ENCODE measurements around the gene SNX5.

SNX5 gene

GRCh38 chr20:17936286-17936760 lies 32.3 kb downstream of the SNX5 start:
- TF ChIP-seq Cebpa-rat (IDR thresholded peaks at IDR 0.05), result no peak
- Histone ChIP-seq H3K36me3 (peaks cover 11 to 17% (median 12%) of the 10 kb centered on the region in 11 experiments; a peak in 21 of 22 replicates), H3K4me2 (peak overlapping the region in 8 of 11 experiments; percentile 8 to 37 (median 18); a peak in 10 of 22 replicates), H3K27me3 (no peaks in the 10 kb centered on the region), H3K9me3 (replicated peaks in 1 of 11) (peaks cover 0 to 13% (median 3%) of the 10 kb centered on the region in 11 experiments; a peak in 10 of 22 replicates), H4K20me1 (peaks cover 0 to 61% (median 39%) of the 10 kb centered on the region in 11 experiments; a peak in 21 of 22 replicates), H3K4me1 (peaks cover 61 to 90% (median 81%) of the 10 kb centered on the region in 10 experiments), H3K4me3 (no peak overlapping the region), H3K27ac (no peak overlapping the region), H3K9ac (no peak overlapping the region)

DNA sequence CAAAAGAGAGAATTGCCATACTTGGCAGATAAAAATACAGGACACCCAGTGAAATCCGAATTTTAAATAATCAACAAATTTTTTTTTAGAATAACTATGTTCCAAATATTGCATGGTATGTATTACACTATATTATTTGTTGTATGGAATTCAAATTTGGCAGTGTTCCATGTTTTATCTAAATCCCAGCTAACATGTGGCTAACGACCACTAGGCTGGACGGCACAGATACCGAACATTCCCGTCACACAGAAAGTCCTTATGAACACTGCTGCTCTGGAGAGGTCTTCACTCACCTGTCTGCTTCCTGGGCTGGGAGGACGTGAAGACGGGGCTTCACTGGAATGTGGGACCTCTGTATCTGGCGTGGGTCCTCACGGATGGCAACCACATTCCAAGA lies 32.8 kb downstream of the SNX5 start:
- H3K9me3 ChIP-seq (replicated peaks in 1 of 11), result peaks cover 0 to 16% (median 4%) of the 10 kb centered on the region in 11 experiments; a peak in 10 of 22 replicates
- no peak overlapping the region for H3K27ac ChIP-seq
- H3K9ac ChIP-seq, result no peak overlapping the region
- H3K4me3 ChIP-seq, result no peak overlapping the region
- H3K27me3 ChIP-seq, result no peaks in the 10 kb centered on the region
- peaks cover 0 to 55% (median 33%) of the 10 kb centered on the region in 11 experiments; a peak in 20 of 22 replicates for H4K20me1 ChIP-seq
- H3K4me1 ChIP-seq, result peaks cover 56 to 84% (median 76%) of the 10 kb centered on the region in 10 experiments
- peaks cover 6 to 12% (median 7%) of the 10 kb centered on the region in 11 experiments; a peak in 19 of 22 replicates for H3K36me3 ChIP-seq
- peak overlapping the region in 8 of 11 experiments; percentile 8 to 44 (median 36); a peak in 12 of 22 replicates for H3K4me2 ChIP-seq
- no peak for TF ChIP-seq Cebpa-rat (IDR thresholded peaks at IDR 0.05)

DNA sequence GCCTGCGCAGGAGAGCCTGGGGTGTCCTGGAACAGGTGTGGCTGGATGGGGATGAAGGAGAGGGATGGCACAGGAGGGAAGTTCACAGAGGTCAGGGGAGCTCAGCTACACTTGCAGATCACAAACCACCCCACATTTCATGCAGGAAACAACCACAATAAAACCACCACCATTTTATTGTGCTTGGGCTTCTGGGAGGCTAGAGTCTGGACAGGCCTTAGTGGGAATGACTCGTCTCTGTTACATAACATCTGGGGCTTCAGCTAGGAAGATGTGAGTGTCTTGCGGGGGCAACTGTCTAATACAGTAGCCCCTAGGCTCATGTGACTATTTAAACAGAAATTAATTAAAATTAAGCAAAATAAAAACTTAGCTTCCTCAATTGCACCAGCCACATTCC lies 33.4 kb downstream of the SNX5 start:
- peaks cover 0 to 6% (median 1%) of the 10 kb centered on the region in 11 experiments; a peak in 9 of 22 replicates for H3K36me3 ChIP-seq
- no peak for TF ChIP-seq Cebpa-rat (IDR thresholded peaks at IDR 0.05)
- H3K4me2 ChIP-seq, result peak overlapping the region in 10 of 11 experiments; percentile 8 to 44 (median 36); a peak in 18 of 22 replicates
- H4K20me1 ChIP-seq, result peaks cover 0 to 49% (median 27%) of the 10 kb centered on the region in 11 experiments; a peak in 19 of 22 replicates
- no peak overlapping the region for H3K4me3 ChIP-seq
- no peak overlapping the region for H3K27ac ChIP-seq
- H3K9me3 ChIP-seq (replicated peaks in 1 of 11), result peaks cover 0 to 16% (median 4%) of the 10 kb centered on the region in 11 experiments; a peak in 10 of 22 replicates
- H3K9ac ChIP-seq, result no peak overlapping the region
- H3K27me3 ChIP-seq, result no peaks in the 10 kb centered on the region
- H3K4me1 ChIP-seq, result peaks cover 50 to 79% (median 70%) of the 10 kb centered on the region in 10 experiments

GRCh38 chr20:17934141-17934862 lies 34.3 kb downstream of the SNX5 start:
- Histone ChIP-seq H3K4me3 (no peak overlapping the region), H3K9ac (peak overlapping the region in 5 of 11 experiments; percentile 8 to 19 (median 9); a peak in 5 of 22 replicates), H4K20me1 (peaks cover 0 to 44% (median 20%) of the 10 kb centered on the region in 11 experiments; a peak in 14 of 22 replicates), H3K36me3 (no peaks in the 10 kb centered on the region), H3K27ac (peak overlapping the region in 6 of 11 experiments; percentile 4 to 55 (median 16); a peak in 6 of 22 replicates), H3K9me3 (replicated peaks in 1 of 11) (peaks cover 0 to 16% (median 4%) of the 10 kb centered on the region in 11 experiments; a peak in 10 of 22 replicates), H3K4me2 (peak overlapping the region; percentile 18 to 64 (median 49); a peak in 19 of 22 replicates), H3K4me1 (peaks cover 45 to 77% (median 68%) of the 10 kb centered on the region in 10 experiments), H3K27me3 (no peaks in the 10 kb centered on the region)
- no peak for TF ChIP-seq Cebpa-rat (IDR thresholded peaks at IDR 0.05)

DNA sequence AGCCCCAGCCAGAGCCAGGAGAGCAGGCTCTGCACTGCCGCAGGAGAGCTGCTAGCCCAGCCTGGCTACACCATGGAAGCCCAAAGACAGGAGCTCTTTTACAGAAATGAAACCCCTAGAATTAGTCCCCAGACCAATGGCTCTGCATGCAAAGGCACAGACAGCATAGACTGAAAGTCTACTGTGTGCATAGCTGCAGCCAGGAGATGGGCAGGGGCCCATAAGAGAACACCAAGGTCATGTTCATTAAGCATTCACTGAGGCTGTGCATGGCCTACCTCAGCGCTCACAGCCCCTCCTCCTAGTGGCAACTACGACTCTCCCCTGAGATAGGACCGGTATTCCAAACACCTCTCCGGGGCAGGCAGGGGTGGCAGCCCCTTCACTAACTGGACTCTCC lies 34.9 kb downstream of the SNX5 start:
- no peak for TF ChIP-seq Cebpa-rat (IDR thresholded peaks at IDR 0.05)
- Histone ChIP-seq H3K27me3 (peaks cover 0 to 5% (median 0%) of the 10 kb centered on the region in 11 experiments; a peak in 3 of 22 replicates), H3K9ac (peak overlapping the region in 1 of 11 experiments; percentile 9; a peak in 1 of 22 replicates), H3K27ac (peak overlapping the region in 3 of 11 experiments; percentile 3 to 55 (median 4); a peak in 2 of 22 replicates), H3K4me3 (no peak overlapping the region), H3K36me3 (no peaks in the 10 kb centered on the region), H3K9me3 (replicated peaks in 1 of 11) (peaks cover 0 to 16% (median 4%) of the 10 kb centered on the region in 11 experiments; a peak in 10 of 22 replicates), H4K20me1 (peaks cover 0 to 43% (median 17%) of the 10 kb centered on the region in 11 experiments; a peak in 14 of 22 replicates), H3K4me2 (peak overlapping the region; percentile 18 to 64 (median 49); a peak in 18 of 22 replicates), H3K4me1 (peaks cover 45 to 77% (median 69%) of the 10 kb centered on the region in 10 experiments)

GRCh38 chr20:17933121-17933520 lies 35.5 kb downstream of the SNX5 start:
- Histone ChIP-seq H4K20me1 (peaks cover 0 to 40% (median 11%) of the 10 kb centered on the region in 11 experiments; a peak in 11 of 22 replicates), H3K9me3 (replicated peaks in 1 of 11) (peaks cover 0 to 16% (median 4%) of the 10 kb centered on the region in 11 experiments; a peak in 10 of 22 replicates), H3K27me3 (peaks cover 0 to 9% (median 0%) of the 10 kb centered on the region in 11 experiments; a peak in 3 of 22 replicates), H3K4me3 (no peak overlapping the region), H3K4me1 (peaks cover 42 to 79% (median 69%) of the 10 kb centered on the region in 10 experiments), H3K27ac (0 out of 22 replicates have a peak overlapping the region, but pooled peaks of 2 of the 11 experiments have one; percentile 4 to 55), H3K9ac (no peak overlapping the region), H3K36me3 (no peaks in the 10 kb centered on the region), H3K4me2 (peak overlapping the region in 7 of 11 experiments; percentile 43 to 64 (median 57); a peak in 12 of 22 replicates)
- no peak for TF ChIP-seq Cebpa-rat (IDR thresholded peaks at IDR 0.05)

GRCh38 chr20:17932396-17932795 lies 36.2 kb downstream of the SNX5 start:
- Histone ChIP-seq H4K20me1 (peaks cover 0 to 33% (median 11%) of the 10 kb centered on the region in 11 experiments; a peak in 11 of 22 replicates), H3K4me2 (no peak overlapping the region), H3K27me3 (peaks cover 0 to 9% (median 0%) of the 10 kb centered on the region in 11 experiments; a peak in 3 of 22 replicates), H3K9me3 (replicated peaks in 1 of 11) (peaks cover 0 to 16% (median 4%) of the 10 kb centered on the region in 11 experiments; a peak in 10 of 22 replicates), H3K4me3 (no peak overlapping the region), H3K9ac (no peak overlapping the region), H3K27ac (no peak overlapping the region), H3K4me1 (peaks cover 35 to 79% (median 65%) of the 10 kb centered on the region in 10 experiments), H3K36me3 (no peaks in the 10 kb centered on the region)
- no peak for TF ChIP-seq Cebpa-rat (IDR thresholded peaks at IDR 0.05)

- Histone ChIP-seq H4K20me1 (peaks cover 0 to 24% (median 8%) of the 10 kb centered on the region in 11 experiments; a peak in 9 of 22 replicates), H3K27me3 (peaks cover 0 to 9% (median 0%) of the 10 kb centered on the region in 11 experiments; a peak in 3 of 22 replicates), H3K4me2 (no peak overlapping the region), H3K27ac (no peak overlapping the region), H3K4me3 (no peak overlapping the region), H3K9me3 (replicated peaks in 1 of 11) (peaks cover 0 to 16% (median 4%) of the 10 kb centered on the region in 11 experiments; a peak in 10 of 22 replicates), H3K9ac (no peak overlapping the region), H3K4me1 (peaks cover 30 to 73% (median 58%) of the 10 kb centered on the region in 10 experiments), H3K36me3 (no peaks in the 10 kb centered on the region)
- no peak for TF ChIP-seq Cebpa-rat (IDR thresholded peaks at IDR 0.05)
Observed at GRCh38 chr20:17931513-17931912, 37.1 kb downstream of the SNX5 start.
